ENCODE measurements around the gene NDUFA6. TPM values are rescaled to one million over a fixed set of nuclear protein-coding genes. Genes with fewer than 3 reads are reported as not detected.
A peak's percentile ranks its signal among the peaks of the same experiment; 100 is the strongest.
"Not testable (repeated sequence)": the region's sequence is repeated elsewhere in the genome, so short reads cannot be mapped to it uniquely, and the experiment has no call there.

Gene NDUFA6
- total RNA-seq, 1 donor from 2014 or later: 34.2 TPM

- not testable (repeated sequence) for DNase-seq (ENCODE audit: low spot score)
Measured at GRCh38 chr22:42071508-42071907, 19.1 kb downstream of the NDUFA6 start.

- DNase-seq (ENCODE audit: low spot score): peak; percentile 99
Measured at GRCh38 chr22:42070517-42071422, 19.8 kb downstream of the NDUFA6 start, which contains the start of gene NAGA. TSS of gene NAGA (minus strand) at chr22:42070812. CDS start at chr22:42070297, 515 bp downstream.

GRCh38 chr22:42069801-42070516 lies 20.6 kb downstream of the NDUFA6 start:
- no peak for DNase-seq (ENCODE audit: low spot score)

- no peak for DNase-seq (ENCODE audit: low spot score)
Measured at GRCh38 chr22:42068291-42068690, 22.3 kb downstream of the NDUFA6 start.

- no peak for DNase-seq (ENCODE audit: low spot score)
Measured at GRCh38 chr22:42067671-42068251, 22.8 kb downstream of the NDUFA6 start.

GRCh38 chr22:42066937-42067336 lies 23.6 kb downstream of the NDUFA6 start:
- no peak for DNase-seq (ENCODE audit: low spot score)

GRCh38 chr22:42066126-42066761 lies 24.3 kb downstream of the NDUFA6 start:
- DNase-seq (ENCODE audit: low spot score): no peak

- DNase-seq (ENCODE audit: low spot score): no peak
Measured at GRCh38 chr22:42065438-42066125, 25.0 kb downstream of the NDUFA6 start.

GRCh38 chr22:42064629-42065028 lies 25.9 kb downstream of the NDUFA6 start:
- DNase-seq (ENCODE audit: low spot score): no peak

GRCh38 chr22:42062506-42063170 lies 27.9 kb downstream of the NDUFA6 start:
- DNase-seq (ENCODE audit: low spot score): no peak

- DNase-seq (ENCODE audit: low spot score): no peak
Measured at GRCh38 chr22:42061041-42061440, 29.5 kb downstream of the NDUFA6 start.

GRCh38 chr22:42060489-42060888 lies 30.1 kb downstream of the NDUFA6 start:
- DNase-seq (ENCODE audit: low spot score): no peak

GRCh38 chr22:42056757-42057511 lies 33.6 kb downstream of the NDUFA6 start:
- no peak for DNase-seq (ENCODE audit: low spot score)

GRCh38 chr22:42052765-42053164 lies 37.8 kb downstream of the NDUFA6 start:
- no peak for DNase-seq (ENCODE audit: low spot score)

- DNase-seq (ENCODE audit: low spot score): no peak
Measured at GRCh38 chr22:42050641-42051180, 39.9 kb downstream of the NDUFA6 start.

GRCh38 chr22:42041784-42042183 lies 48.8 kb downstream of the NDUFA6 start:
- DNase-seq (ENCODE audit: low spot score): no peak

- no peak for DNase-seq (ENCODE audit: low spot score)
Measured at GRCh38 chr22:42039271-42039670, 51.3 kb downstream of the NDUFA6 start.

All from umbilical cord (tissue), 2 donors.